CD14-positive monocyte (primary cell): Measurements from ENCODE around the gene NVL. TPM values are rescaled to one million over a fixed set of nuclear protein-coding genes. Genes with fewer than 3 reads are reported as not detected.

Experiments used
- DNase-seq, 3 donors: peaks; one replicate each; pipeline ENCODE4 v3.0.0-alpha.2; 2011 to 2022
- H2AFZ ChIP-seq: 2 replicates; pipeline ENCODE4 v1.6.0; 2012; ENCODE audit warnings: mild to moderate bottlenecking, low read depth, low read length, inconsistent platforms; ENCODE audit not compliant: insufficient read depth, poor library complexity, severe bottlenecking
- H3K27ac ChIP-seq, 2 donors: 1 replicate in 1 of 2; 2 replicates in 1 of 2; pipeline ENCODE4 v1.5.1; 2012 to 2013; ENCODE audit warnings: low read length in 2 of 2, control low read depth in 1 of 2, inconsistent platforms in 1 of 2, low read depth in 1 of 2, mild to moderate bottlenecking in 1 of 2
- H3K27me3 ChIP-seq, 2 donors: one replicate each; pipeline versions ENCODE4 v1.6.0 to v1.6.1; 2011 to 2013; ENCODE audit warnings: low read length in 2 of 2; ENCODE audit not compliant: control insufficient read depth in 2 of 2, insufficient read depth in 2 of 2
- H3K36me3 ChIP-seq, 2 donors: replicated peaks in 1 of 2; 1 replicate in 1 of 2; 2 replicates in 1 of 2; pipeline versions ENCODE4 v1.5.1 to v1.6.1; 2012 to 2013; ENCODE audit warnings: low read length in 2 of 2, control low read depth in 1 of 2, inconsistent platforms in 1 of 2, mild to moderate bottlenecking in 1 of 2; ENCODE audit not compliant: insufficient read depth in 2 of 2, control insufficient read depth in 1 of 2
- H3K4me1 ChIP-seq, 2 donors: 1 replicate in 1 of 2; 2 replicates in 1 of 2; pipeline versions ENCODE4 v1.5.1 to v1.6.1; 2012 to 2013; ENCODE audit warnings: low read length in 2 of 2, control low read depth in 1 of 2, inconsistent platforms in 1 of 2, mild to moderate bottlenecking in 1 of 2, moderate library complexity in 1 of 2; ENCODE audit not compliant: insufficient read depth in 2 of 2, control insufficient read depth in 1 of 2
- H3K4me2 ChIP-seq: replicated peaks from 2 replicates; pipeline ENCODE3; 2012; ENCODE audit warnings: low read length, moderate library complexity, mild to moderate bottlenecking; ENCODE audit not compliant: poor library complexity, severe bottlenecking; ENCODE audit errors: extremely low read depth
- H3K4me3 ChIP-seq, 3 experiments: fragments of 200-600 bp in 1 of 3; sonication (generic) in 1 of 3; replicated peaks in 1 of 3; 1 replicate in 2 of 3; 2 replicates in 1 of 3; pipeline ENCODE4 v1.5.1; 2011 to 2013; ENCODE audit warnings: low read length in 3 of 3, mild to moderate bottlenecking in 3 of 3, control low read depth in 2 of 3, low read depth in 2 of 3, inconsistent platforms in 1 of 3, moderate library complexity in 1 of 3
- H3K79me2 ChIP-seq: 2 replicates; pipeline ENCODE4 v1.6.0; 2012; ENCODE audit warnings: mild to moderate bottlenecking, control low read depth, inconsistent platforms, low read length, moderate library complexity; ENCODE audit not compliant: insufficient read depth
- H3K9ac ChIP-seq: 2 replicates; pipeline ENCODE4 v1.6.0; 2017; ENCODE audit warnings: low read length, mild to moderate bottlenecking; ENCODE audit not compliant: insufficient read depth, poor library complexity, severe bottlenecking
- H3K9me3 ChIP-seq, 2 donors: replicated peaks in 1 of 2; 1 replicate in 1 of 2; 2 replicates in 1 of 2; pipeline versions ENCODE4 v1.5.1 to v1.6.1; 2012 to 2013; ENCODE audit warnings: low read length in 2 of 2, control low read depth in 1 of 2; ENCODE audit not compliant: control insufficient read depth in 1 of 2, insufficient read depth in 1 of 2
- H4K20me1 ChIP-seq: 2 replicates; pipeline ENCODE4 v1.6.0; 2012; ENCODE audit warnings: mild to moderate bottlenecking, low read length, control low read depth, moderate library complexity; ENCODE audit not compliant: insufficient read depth
- H3K27ac Mint-ChIP-seq, 7 donors: one replicate each; pipeline ENCODE4 v1.8.0; 2020; ENCODE audit warnings: mild to moderate bottlenecking in 7 of 7, mixed read lengths in 7 of 7, moderate library complexity in 6 of 7, inconsistent platforms in 2 of 7
- H3K27me3 Mint-ChIP-seq, 3 donors: one replicate each; pipeline ENCODE4 v1.8.0; 2021 to 2022; ENCODE audit warnings: low read depth in 3 of 3, mild to moderate bottlenecking in 3 of 3, mixed read lengths in 3 of 3, moderate library complexity in 3 of 3, inconsistent platforms in 1 of 3
- H3K36me3 Mint-ChIP-seq, 2 donors: one replicate each; pipeline ENCODE4 v1.8.0; 2020; ENCODE audit warnings: mixed read lengths in 2 of 2, inconsistent platforms in 1 of 2, mild to moderate bottlenecking in 1 of 2
- H3K4me1 Mint-ChIP-seq: one replicate; pipeline ENCODE4 v1.8.0; 2020; ENCODE audit warnings: mild to moderate bottlenecking, mixed read lengths
- H3K4me3 Mint-ChIP-seq, 2 donors: one replicate each; pipeline ENCODE4 v1.8.0; 2020; ENCODE audit warnings: mild to moderate bottlenecking in 2 of 2, mixed read lengths in 2 of 2, moderate library complexity in 1 of 2
- H3K9me3 Mint-ChIP-seq, 7 donors: one replicate each; pipeline ENCODE4 v1.8.0; 2020 to 2022; ENCODE audit warnings: mixed read lengths in 7 of 7, mild to moderate bottlenecking in 6 of 7, moderate library complexity in 6 of 7, inconsistent platforms in 2 of 7
- CTCF ChIP-seq: fragments of 200-600 bp; IDR thresholded peaks from one replicate; pipeline ENCODE4 v1.8.0; 2022; ENCODE audit warnings: antibody characterized with exemption, mild to moderate bottlenecking
- WGBS: methylation state at CpG from one replicate; pipeline ENCODE4 v1.1.5; 2013; ENCODE audit warnings: missing lambda C conversion rate; ENCODE audit not compliant: insufficient coverage; 5-methylcytosine and 5-hydroxymethylcytosine counted together
- intact Hi-C, 2 donors: fragments of 100-400 bp; cut with micrococcal nuclease; formaldehyde crosslinking; loops; one replicate each; pipeline versions ENCODE4 v1.15.0 to v1.15.1; 2023
- polyA plus RNA-seq, 3 donors: library from polyadenylated mRNA; depleted of rRNA in 1 of 3; unstranded in 2 of 3; stranded (reverse) in 1 of 3; fragments of 300-500 nt in 2 of 3; fragments of >200 nt in 1 of 3; fragmentation: Illumina TruSeq in 2 of 3; gene quantifications; 1 replicate in 2 of 3; 2 replicates in 1 of 3; pipeline ENCODE4 v1.2.3, GENCODE V29; 2012 to 2021

The NVL gene
- polyA plus RNA-seq, 3 donors: 8.4 to 12.6 (median 9.6) TPM

GRCh38 chr1:224183591-224184312, 146.2 kb downstream of the NVL start:
- Histone ChIP-seq H3K4me3 (peak overlapping the region; percentile 67 to 91 (median 84)), H3K4me1 (peaks cover 27 to 33% of the 10 kb centered on the region in 2 donors), H3K79me2 (peaks cover 56% of the 10 kb centered on the region), H3K4me2 (peak overlapping the region; percentile 93), H3K36me3 (peaks cover 0 to 6% of the 10 kb centered on the region in 2 donors), H2AFZ (peak overlapping the region; percentile 92), H3K27ac (peak overlapping the region; percentile 62 to 91), H4K20me1 (peaks cover 52% of the 10 kb centered on the region), H3K27me3 (no peaks in the 10 kb centered on the region), H3K9ac (peak overlapping the region; percentile 95), H3K9me3 (no peaks in the 10 kb centered on the region)
- intact Hi-C loops: loop anchor here in 1 of 2 donors (5.0 kb wide), 1 partner anchor 34 kb away; no protein-coding TSS in a partner anchor
- H3K4me3 Mint-ChIP-seq: peak overlapping the region; percentile 81 to 86
- TF ChIP-seq CTCF: no peak
- no peaks in the 10 kb centered on the region for H3K9me3 Mint-ChIP-seq
- H3K27ac Mint-ChIP-seq: peak overlapping the region; percentile 42 to 89 (median 63)
- WGBS: 1% methylated on average over 50 of the region's 53 CpGs
- peak; percentile 25 to 56 (median 40) for DNase-seq
- H3K36me3 Mint-ChIP-seq: peaks cover 5 to 19% of the 10 kb centered on the region in 2 donors
- H3K27me3 Mint-ChIP-seq: peaks cover 0 to 1% (median 0%) of the 10 kb centered on the region in 3 donors
- H3K4me1 Mint-ChIP-seq: peaks cover 37% of the 10 kb centered on the region

GRCh38 chr1:224182866-224183590, 146.9 kb downstream of the NVL start, which contains the start of gene DEGS1:
TSS of gene DEGS1 (plus strand) at chr1:224183240. CDS start at chr1:224183337, 97 bp downstream.
- Histone ChIP-seq H3K79me2 (peaks cover 49% of the 10 kb centered on the region), H3K9ac (peak within 1 kb of the TSS; percentile 95), H3K9me3 (no peaks in the 10 kb centered on the region), H2AFZ (peak within 1 kb of the TSS; percentile 92), H3K36me3 (peaks cover 0 to 6% of the 10 kb centered on the region in 2 donors), H3K27ac (peak within 1 kb of the TSS; percentile 70 to 91), H3K4me2 (peak within 1 kb of the TSS; percentile 93), H3K4me3 (peak within 1 kb of the TSS; percentile 67 to 91 (median 84)), H3K4me1 (peaks cover 27 to 33% of the 10 kb centered on the region in 2 donors), H3K27me3 (no peaks in the 10 kb centered on the region), H4K20me1 (peaks cover 45% of the 10 kb centered on the region)
- H3K9me3 Mint-ChIP-seq: no peaks in the 10 kb centered on the region
- H3K4me3 Mint-ChIP-seq: peak within 1 kb of the TSS; percentile 87 to 94
- H3K27ac Mint-ChIP-seq: peak within 1 kb of the TSS; percentile 75 to 91 (median 89)
- peaks cover 32% of the 10 kb centered on the region for H3K4me1 Mint-ChIP-seq
- under 1% methylated on average over 93 of the region's 94 CpGs for WGBS
- intact Hi-C loops: loop anchor here in 1 of 2 donors (5.0 kb wide), 1 partner anchor 34 kb away; no protein-coding TSS in a partner anchor
- peaks cover 0 to 1% (median 0%) of the 10 kb centered on the region in 3 donors for H3K27me3 Mint-ChIP-seq
- peaks cover 5 to 19% of the 10 kb centered on the region in 2 donors for H3K36me3 Mint-ChIP-seq
- DNase-seq: peak; percentile 77 to 80 (median 77)
- TF ChIP-seq CTCF: no peak
